Stimulated activated effector memory CD8-positive, alpha-beta T cell treated with anti-CD3 and anti-CD28 coated beads, Interleukin-12 subunit alpha, Interleukin-12 subunit beta, amount 100 ng/mL, for 72 hours (primary cell): ENCODE data around the gene PIK3CD.

Experiments
- ATAC-seq: fragments of 150-1000 bp; cut with Tn5 transposase; 2 replicates; pipeline ENCODE4 v1.10.0; 2021
- DNase-seq, 2 donors: peaks; one replicate each; pipeline ENCODE4 v3.0.0; 2021 to 2022; ENCODE audit warnings: low spot score in 2 of 2
- H3K27ac Mint-ChIP-seq: one replicate; pipeline ENCODE4 v1.8.0; 2022; ENCODE audit warnings: mild to moderate bottlenecking, mixed read lengths
- H3K36me3 Mint-ChIP-seq: one replicate; pipeline ENCODE4 v1.8.0; 2022; ENCODE audit warnings: mild to moderate bottlenecking, mixed read lengths
- H3K4me1 Mint-ChIP-seq: one replicate; pipeline ENCODE4 v1.8.0; 2022; ENCODE audit warnings: mixed read lengths
- H3K4me3 Mint-ChIP-seq: one replicate; pipeline ENCODE4 v1.8.0; 2022; ENCODE audit warnings: mild to moderate bottlenecking, mixed read lengths
- H3K9me3 Mint-ChIP-seq: one replicate; pipeline ENCODE4 v1.8.0; 2022; ENCODE audit warnings: mixed read lengths

Gene PIK3CD

GRCh38 chr1:9687874-9688582 lies 36.5 kb downstream of the PIK3CD start:
- H3K27ac Mint-ChIP-seq, result peak overlapping the region; percentile 88
- H3K4me1 Mint-ChIP-seq, result peaks cover 73% of the 10 kb centered on the region
- no peak for DNase-seq
- H3K4me3 Mint-ChIP-seq, result peak overlapping the region; percentile 74
- H3K9me3 Mint-ChIP-seq, result no peaks in the 10 kb centered on the region
- H3K36me3 Mint-ChIP-seq, result peaks cover 69% of the 10 kb centered on the region
- ATAC-seq, result peak; percentile 6

DNA sequence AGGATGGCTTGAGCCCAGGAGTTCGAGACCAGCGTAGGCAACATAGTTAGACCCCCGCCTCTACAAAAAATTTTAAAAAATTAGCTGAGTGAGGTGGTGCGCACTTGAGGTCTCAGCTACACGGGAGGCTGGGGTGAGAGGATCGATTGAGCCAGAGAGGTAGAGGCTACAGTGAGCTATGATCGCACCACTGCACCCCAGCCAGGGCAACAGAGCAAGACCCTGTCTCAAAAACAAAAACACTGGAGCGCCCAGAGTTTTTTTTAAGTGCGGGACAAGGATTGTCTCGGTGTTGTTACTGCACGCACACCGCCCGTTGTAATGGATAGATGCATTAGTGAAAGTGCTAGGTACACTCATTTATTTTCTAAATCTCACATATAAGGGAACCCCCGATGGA lies 37.1 kb downstream of the PIK3CD start:
- H3K4me1 Mint-ChIP-seq, result peaks cover 71% of the 10 kb centered on the region
- peak overlapping the region; percentile 88 for H3K27ac Mint-ChIP-seq
- DNase-seq, result no peak
- H3K4me3 Mint-ChIP-seq, result peak overlapping the region; percentile 74
- no peaks in the 10 kb centered on the region for H3K9me3 Mint-ChIP-seq
- H3K36me3 Mint-ChIP-seq, result peaks cover 69% of the 10 kb centered on the region
- no peak for ATAC-seq

DNA sequence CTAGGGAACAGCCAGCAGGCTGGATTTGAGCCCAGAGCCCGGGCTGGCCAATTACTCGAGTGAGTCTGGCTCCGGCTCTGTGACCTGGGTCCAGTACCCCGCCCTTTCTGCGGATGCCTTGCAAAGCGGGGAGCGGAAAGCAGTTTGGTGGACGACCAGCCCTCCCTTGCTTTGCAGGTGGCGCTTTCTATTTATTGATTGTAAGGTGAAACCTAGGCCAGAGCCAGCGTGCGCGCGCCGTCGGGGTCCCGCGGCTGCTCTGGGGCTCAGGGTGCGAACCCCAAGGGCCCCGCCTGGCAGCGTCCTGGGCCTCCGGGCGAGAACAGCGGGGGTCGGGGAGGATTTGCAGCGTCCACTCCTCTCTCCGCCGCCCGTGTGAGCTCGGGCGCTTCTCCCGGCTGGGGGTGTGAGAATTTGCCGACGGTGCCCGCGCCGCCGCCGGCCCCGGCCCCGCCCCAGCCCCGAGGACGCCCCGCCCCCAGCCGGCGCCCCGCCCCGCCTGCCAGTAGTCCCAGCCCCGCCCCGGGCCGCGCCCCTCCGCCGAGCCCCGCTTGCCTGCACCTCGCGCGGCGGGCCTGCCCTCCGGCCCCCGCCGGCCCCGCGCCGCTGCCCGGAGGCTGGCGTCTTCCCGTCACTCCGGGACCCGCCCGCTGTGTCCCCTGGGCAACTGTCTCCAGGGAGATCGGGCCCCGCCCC lies 37.6 kb downstream of the PIK3CD start:
- Mint-ChIP-seq H3K4me3 (peak overlapping the region; percentile 80), H3K36me3 (peaks cover 70% of the 10 kb centered on the region), H3K27ac (peak overlapping the region; percentile 88), H3K4me1 (peaks cover 71% of the 10 kb centered on the region), H3K9me3 (no peaks in the 10 kb centered on the region)
- peak; percentile 81 for ATAC-seq
- DNase-seq, result peak; percentile 77 to 86

DNA sequence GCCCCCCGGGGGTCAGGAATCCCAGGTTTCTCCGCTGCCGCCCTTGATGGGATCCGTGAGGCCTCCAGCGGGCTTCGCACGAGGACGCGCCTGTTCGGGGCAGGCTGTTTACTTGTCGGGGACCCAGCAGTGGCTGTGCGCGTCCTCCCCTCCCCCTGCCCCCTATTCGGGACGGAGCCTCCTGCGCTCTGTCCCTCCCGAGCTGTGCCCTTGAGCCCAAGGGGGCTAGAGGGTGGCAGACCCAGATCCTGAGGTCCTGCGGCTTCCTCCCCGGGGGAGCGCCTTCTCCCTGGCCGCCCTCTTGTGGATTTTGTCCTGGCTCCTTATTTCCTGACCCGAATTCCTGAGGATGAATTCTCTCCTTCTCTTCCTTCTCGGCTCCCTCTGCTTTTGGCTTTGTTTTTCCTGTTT lies 38.4 kb downstream of the PIK3CD start:
- Mint-ChIP-seq H3K4me1 (peaks cover 70% of the 10 kb centered on the region), H3K4me3 (peak overlapping the region; percentile 80), H3K27ac (peak overlapping the region; percentile 86), H3K9me3 (no peaks in the 10 kb centered on the region), H3K36me3 (peaks cover 70% of the 10 kb centered on the region)
- ATAC-seq, result no peak
- DNase-seq, result no peak

DNA sequence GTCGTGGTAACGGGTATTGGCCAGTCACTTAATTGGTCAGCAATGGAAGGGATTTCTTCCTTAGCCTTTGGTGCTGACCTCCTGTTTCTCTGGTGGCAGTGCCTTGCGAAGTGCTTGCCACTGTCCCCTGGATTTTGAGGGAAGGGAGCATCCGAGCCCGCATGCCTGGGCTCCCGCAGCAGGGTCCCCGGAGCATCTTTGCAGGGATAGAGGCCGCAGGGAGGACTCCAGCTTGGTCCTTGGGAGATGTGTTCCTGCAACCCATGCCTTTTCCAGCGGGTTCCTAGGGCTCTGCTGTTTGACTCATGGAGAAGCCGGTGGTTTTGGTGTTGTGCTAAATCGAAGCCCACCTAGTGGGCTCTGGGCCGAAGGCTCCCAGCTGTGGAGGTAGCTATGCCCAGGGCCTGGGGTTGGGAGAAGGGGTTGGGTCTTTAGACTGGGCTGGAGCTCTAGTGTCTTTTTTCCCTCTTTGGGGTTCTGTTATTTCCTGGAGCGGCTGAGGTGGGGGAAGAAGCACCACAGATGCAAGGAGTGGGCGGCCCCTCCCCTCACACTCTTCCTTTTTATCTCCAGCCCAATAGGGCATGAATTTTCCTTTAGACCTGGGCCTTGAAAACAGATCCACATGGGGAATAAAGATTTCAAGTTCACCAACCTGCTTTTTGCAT lies 39.0 kb downstream of the PIK3CD start:
- Mint-ChIP-seq H3K9me3 (no peaks in the 10 kb centered on the region), H3K4me1 (peaks cover 72% of the 10 kb centered on the region), H3K4me3 (peak overlapping the region; percentile 80), H3K36me3 (peaks cover 74% of the 10 kb centered on the region), H3K27ac (peak overlapping the region; percentile 86)
- no peak for ATAC-seq
- DNase-seq, result no peak

- Mint-ChIP-seq H3K4me1 (peaks cover 68% of the 10 kb centered on the region), H3K27ac (peak overlapping the region; percentile 86), H3K36me3 (peaks cover 79% of the 10 kb centered on the region), H3K4me3 (peak overlapping the region; percentile 80), H3K9me3 (no peaks in the 10 kb centered on the region)
- ATAC-seq (no peak), DNase-seq (no peak)
Measured at GRCh38 chr1:9691108-9691445, 39.5 kb downstream of the PIK3CD start.

GRCh38 chr1:9691691-9692090 lies 40.2 kb downstream of the PIK3CD start:
- DNase-seq (no peak), ATAC-seq (no peak)
- peaks cover 69% of the 10 kb centered on the region for H3K4me1 Mint-ChIP-seq
- H3K9me3 Mint-ChIP-seq, result no peaks in the 10 kb centered on the region
- peaks cover 85% of the 10 kb centered on the region for H3K36me3 Mint-ChIP-seq
- peak overlapping the region; percentile 80 for H3K4me3 Mint-ChIP-seq
- peak overlapping the region; percentile 86 for H3K27ac Mint-ChIP-seq

DNA sequence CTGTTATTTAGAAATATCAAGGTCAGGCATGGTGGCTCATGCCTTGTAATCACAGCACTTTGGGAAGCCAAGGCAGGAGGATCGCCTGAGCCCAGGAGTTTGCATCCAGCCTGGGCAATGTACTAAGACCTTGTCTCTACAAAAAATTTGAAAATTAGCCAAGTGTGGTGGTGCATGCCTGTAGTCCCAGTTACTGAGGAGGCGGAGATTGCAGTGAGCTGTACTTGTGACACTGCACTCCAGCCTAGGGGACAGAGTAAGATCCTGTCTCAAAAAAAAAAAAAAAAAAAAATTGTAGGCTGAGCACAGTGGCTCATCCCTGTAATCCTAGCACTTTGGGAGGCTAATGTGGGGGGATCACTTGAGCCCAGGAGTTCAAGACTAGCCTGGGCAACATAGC lies 45.3 kb downstream of the PIK3CD start:
- peaks cover 55% of the 10 kb centered on the region for H3K4me1 Mint-ChIP-seq
- ATAC-seq, result no peak

GRCh38 chr1:9699361-9699760 lies 47.8 kb downstream of the PIK3CD start:
- Mint-ChIP-seq H3K4me1 (peaks cover 58% of the 10 kb centered on the region), H3K4me3 (no peak overlapping the region), H3K27ac (peak overlapping the region; percentile 80), H3K9me3 (no peaks in the 10 kb centered on the region), H3K36me3 (peaks cover 97% of the 10 kb centered on the region)
- ATAC-seq, result no peak
- no peak for DNase-seq

More for the DNA sequence above, 45.3 kb downstream of the PIK3CD start:
- no peaks in the 10 kb centered on the region for H3K9me3 Mint-ChIP-seq
- no peak overlapping the region for H3K4me3 Mint-ChIP-seq
- peak overlapping the region; percentile 17 for H3K27ac Mint-ChIP-seq
- peaks cover 100% of the 10 kb centered on the region for H3K36me3 Mint-ChIP-seq
- DNase-seq, result no peak

DNA sequence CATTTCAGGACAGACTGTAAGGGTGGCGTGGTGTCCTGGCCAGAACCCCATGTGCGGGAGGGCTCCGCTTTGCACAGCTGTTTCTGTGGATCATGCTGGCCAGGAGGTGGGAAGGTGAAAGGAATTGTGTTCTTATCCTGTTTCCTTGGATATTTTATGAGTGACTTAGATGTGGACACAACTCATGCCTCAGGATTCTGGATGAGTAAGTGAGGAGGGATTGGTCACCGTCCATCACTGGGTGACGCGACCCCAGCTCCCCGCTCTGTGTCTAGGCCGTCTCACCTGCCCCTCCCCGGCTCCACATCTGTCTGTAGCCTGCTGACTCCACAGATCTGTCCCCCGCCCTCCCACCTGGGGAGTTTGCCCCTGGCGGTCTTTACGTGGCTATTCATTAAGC lies 48.8 kb downstream of the PIK3CD start:
- H3K4me3 Mint-ChIP-seq, result no peak overlapping the region
- no peak for DNase-seq
- ATAC-seq, result no peak
- H3K27ac Mint-ChIP-seq, result peak overlapping the region; percentile 80
- no peaks in the 10 kb centered on the region for H3K9me3 Mint-ChIP-seq
- peaks cover 97% of the 10 kb centered on the region for H3K36me3 Mint-ChIP-seq
- peaks cover 58% of the 10 kb centered on the region for H3K4me1 Mint-ChIP-seq

DNA sequence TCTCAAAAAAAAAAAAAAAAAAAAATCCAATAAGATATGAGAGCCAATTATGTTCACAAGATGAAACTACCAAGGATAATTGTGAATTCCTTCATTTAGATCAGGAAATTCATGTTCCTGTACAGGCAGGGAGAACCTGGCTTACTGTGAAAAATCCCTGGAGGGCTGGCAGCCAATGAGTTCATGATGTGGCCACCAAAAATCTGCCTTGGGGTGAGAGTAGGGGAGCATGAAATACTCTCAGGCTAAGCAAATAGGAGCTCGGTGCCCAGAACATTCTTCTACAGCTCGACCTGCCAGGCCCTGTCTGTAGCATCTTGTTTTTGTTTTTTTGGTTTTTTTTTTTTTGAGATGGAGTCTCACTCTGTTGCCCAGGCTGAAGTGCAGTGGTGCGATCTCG lies 50.1 kb downstream of the PIK3CD start:
- Mint-ChIP-seq H3K4me1 (peaks cover 60% of the 10 kb centered on the region), H3K36me3 (peaks cover 97% of the 10 kb centered on the region), H3K4me3 (no peak overlapping the region), H3K9me3 (no peaks in the 10 kb centered on the region), H3K27ac (no peak overlapping the region)
- DNase-seq (no peak), ATAC-seq (no peak)

DNA sequence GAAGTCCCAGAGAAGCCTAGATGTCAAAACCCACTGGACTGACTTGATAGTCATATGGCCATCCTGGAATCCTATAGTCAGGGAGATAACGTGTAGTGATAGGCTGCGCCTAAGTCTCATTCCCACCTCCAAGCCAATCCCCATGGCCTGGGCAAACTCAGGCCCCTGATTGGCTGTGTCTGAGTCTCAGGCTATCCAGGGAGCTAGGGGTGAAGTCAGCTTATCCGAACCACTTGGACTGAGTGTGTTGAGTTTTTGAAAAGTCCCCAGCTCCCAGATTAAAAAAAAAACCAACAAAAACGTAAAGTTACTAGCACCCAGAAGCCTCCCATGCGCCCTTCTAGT lies 51.6 kb downstream of the PIK3CD start:
- no peaks in the 10 kb centered on the region for H3K9me3 Mint-ChIP-seq
- H3K36me3 Mint-ChIP-seq, result peaks cover 97% of the 10 kb centered on the region
- DNase-seq (no peak), ATAC-seq (no peak)
- H3K4me3 Mint-ChIP-seq, result no peak overlapping the region
- H3K27ac Mint-ChIP-seq, result peak overlapping the region; percentile 88
- peaks cover 60% of the 10 kb centered on the region for H3K4me1 Mint-ChIP-seq

DNA sequence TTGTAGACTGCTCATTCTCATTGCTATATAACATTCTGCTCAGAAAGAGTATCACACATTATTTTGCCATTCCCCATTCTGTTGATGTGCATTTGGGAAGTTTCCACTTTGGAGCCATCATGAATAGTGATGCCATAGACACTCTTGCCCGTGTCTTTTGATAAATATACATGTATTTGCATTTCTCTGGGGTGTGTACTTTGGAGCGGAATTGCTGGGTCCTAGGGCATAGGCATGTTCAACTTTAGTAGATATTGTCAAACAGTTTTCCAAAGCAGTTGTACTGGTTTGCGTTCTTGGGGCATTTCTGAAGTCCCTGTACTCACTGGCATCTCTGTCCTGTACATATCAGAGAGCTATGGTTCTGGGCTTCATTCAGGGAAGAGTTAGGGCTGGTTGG lies 52.1 kb downstream of the PIK3CD start:
- H3K36me3 Mint-ChIP-seq, result peaks cover 97% of the 10 kb centered on the region
- H3K27ac Mint-ChIP-seq, result peak overlapping the region; percentile 88
- H3K9me3 Mint-ChIP-seq, result no peaks in the 10 kb centered on the region
- DNase-seq (no peak), ATAC-seq (no peak)
- H3K4me3 Mint-ChIP-seq, result peak overlapping the region; percentile 63
- peaks cover 58% of the 10 kb centered on the region for H3K4me1 Mint-ChIP-seq

DNA sequence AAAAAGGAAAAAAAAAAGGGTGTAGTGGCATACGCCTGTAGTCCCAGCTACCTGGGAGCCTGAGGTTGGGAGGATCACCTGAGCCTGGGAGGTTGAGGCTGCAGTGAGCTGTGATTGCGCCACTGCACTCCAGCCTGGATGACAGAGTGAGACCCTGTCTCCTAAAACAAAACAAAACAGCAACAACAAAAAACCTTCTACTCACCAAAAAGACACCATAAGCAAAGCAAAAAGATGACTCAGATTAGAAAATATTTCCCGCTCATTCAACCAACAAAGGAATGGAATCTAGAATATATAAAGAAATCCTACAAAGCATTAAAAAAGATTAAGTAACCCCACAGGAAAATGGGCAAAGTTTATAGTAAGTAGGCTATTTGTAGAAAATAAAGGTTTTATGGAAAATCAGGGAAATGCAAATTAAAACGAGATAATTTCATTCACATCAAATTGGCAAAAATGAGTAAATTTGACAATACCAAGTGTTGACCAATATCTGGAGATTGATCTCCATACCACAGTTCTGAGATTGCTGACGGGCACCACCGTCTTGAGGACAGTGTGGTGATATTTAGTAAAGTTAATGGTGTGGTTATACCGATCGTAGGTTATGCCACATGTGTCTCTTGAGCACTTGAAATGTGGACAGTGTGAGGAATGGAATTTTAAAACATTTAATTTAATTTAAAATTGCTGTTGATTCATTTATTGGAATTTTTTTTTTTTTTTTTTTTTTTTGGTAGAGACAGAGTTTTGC lies 54.0 kb downstream of the PIK3CD start:
- peak overlapping the region; percentile 63 for H3K4me3 Mint-ChIP-seq
- no peaks in the 10 kb centered on the region for H3K9me3 Mint-ChIP-seq
- peaks cover 97% of the 10 kb centered on the region for H3K36me3 Mint-ChIP-seq
- ATAC-seq (peak; percentile 91), DNase-seq (no peak)
- H3K4me1 Mint-ChIP-seq, result peaks cover 52% of the 10 kb centered on the region
- H3K27ac Mint-ChIP-seq, result peak overlapping the region; percentile 88

DNA sequence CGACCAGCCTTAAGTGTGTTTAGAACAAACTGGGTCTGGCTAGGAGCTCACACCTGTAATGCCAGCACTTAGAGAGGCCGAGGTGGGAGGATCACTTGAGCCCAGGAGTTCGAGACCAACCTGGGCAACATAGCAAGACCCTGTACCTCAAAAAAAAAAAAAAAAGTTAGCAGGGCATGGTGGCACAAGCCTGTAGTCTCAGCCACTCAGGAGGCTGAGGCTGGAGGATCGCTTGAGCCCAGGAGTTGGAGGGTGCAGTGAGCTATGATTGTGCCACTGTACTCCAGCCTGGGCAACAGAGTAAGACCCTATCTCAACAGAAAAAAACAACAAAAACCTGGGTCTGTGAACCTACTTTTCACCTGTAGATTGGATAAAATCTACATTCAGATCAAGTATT lies 54.6 kb downstream of the PIK3CD start:
- H3K27ac Mint-ChIP-seq, result peak overlapping the region; percentile 88
- no peak for ATAC-seq
- no peak for DNase-seq
- H3K9me3 Mint-ChIP-seq, result no peaks in the 10 kb centered on the region
- peaks cover 97% of the 10 kb centered on the region for H3K36me3 Mint-ChIP-seq
- peaks cover 47% of the 10 kb centered on the region for H3K4me1 Mint-ChIP-seq
- H3K4me3 Mint-ChIP-seq, result no peak overlapping the region
